Measurements from ENCODE around the gene ERVW-1. TPM values are rescaled to one million over a fixed set of nuclear protein-coding genes. Genes with fewer than 3 reads are reported as not detected.

Gene ERVW-1, protein sequence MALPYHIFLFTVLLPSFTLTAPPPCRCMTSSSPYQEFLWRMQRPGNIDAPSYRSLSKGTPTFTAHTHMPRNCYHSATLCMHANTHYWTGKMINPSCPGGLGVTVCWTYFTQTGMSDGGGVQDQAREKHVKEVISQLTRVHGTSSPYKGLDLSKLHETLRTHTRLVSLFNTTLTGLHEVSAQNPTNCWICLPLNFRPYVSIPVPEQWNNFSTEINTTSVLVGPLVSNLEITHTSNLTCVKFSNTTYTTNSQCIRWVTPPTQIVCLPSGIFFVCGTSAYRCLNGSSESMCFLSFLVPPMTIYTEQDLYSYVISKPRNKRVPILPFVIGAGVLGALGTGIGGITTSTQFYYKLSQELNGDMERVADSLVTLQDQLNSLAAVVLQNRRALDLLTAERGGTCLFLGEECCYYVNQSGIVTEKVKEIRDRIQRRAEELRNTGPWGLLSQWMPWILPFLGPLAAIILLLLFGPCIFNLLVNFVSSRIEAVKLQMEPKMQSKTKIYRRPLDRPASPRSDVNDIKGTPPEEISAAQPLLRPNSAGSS
- 0.09 TPM in 1 of 2 replicates, not detected in the other for total RNA-seq

GRCh38 chr7:92477681-92478080, at the start of gene ERVW-1:
ERVW-1 (minus strand) TSS chr7:92477946; CDS start chr7:92470381, 7,565 bp downstream.

DNA sequence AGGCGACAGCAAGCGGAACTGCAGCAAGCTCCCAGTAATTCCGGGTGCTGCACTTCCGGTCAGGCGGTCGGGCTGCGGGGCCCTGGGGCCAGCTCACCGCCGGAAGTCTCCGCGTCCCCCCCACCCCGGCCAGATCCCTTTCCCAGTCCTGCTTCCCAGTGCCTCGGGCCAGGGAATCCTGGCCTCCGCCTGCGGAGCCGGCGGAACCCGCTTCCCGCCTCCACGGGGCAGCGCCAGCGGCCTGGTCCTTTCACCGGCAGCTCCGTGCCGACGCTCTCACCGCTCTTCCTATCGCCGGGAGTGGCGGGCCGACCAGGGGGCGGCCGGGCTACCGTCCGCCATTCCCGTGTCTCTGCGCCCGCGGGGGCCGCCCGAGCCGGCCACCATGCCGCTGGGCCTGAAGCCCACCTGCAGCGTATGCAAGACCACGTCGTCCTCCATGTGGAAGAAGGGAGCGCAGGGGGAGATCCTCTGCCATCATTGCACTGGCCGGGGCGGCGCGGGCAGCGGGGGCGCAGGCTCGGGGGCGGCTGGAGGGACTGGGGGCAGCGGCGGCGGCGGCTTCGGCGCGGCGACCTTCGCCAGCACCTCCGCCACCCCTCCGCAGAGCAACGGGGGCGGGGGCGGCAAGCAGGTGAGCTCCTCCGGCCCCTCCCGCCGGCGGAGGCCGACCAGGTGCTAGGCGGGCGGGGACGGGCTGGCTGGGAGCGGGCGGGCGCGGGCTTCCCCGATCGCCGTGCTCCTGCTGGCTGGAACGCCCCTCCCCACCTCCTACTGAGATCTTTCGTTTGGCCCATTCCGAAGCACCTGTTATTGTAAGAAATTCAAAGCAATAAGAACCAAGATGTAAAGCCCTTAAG, 30.2 kb downstream of the ERVW-1 start, which contains the start of gene GATAD1:
Gene GATAD1 (plus strand): TSS at position 138 of the 860 bp plus-strand sequence. CDS start 248 bp downstream, at position 386.

Other genes with a start within 250 kb of the ERVW-1 start
- gene KRIT1, start 232.0 kb downstream of the ERVW-1 start, total RNA-seq, result 43.9 and 44.7 TPM in 2 replicates
- 44.7 and 56.4 TPM in 2 replicates for gene ANKIB1, start 232.0 kb downstream of the ERVW-1 start, total RNA-seq
- gene GATAD1, start 30.5 kb downstream of the ERVW-1 start, total RNA-seq, result 20.3 and 24.5 TPM in 2 replicates
- gene PEX1, start 50.6 kb upstream of the ERVW-1 start, total RNA-seq, result 15.6 and 22.0 TPM in 2 replicates
- gene RBM48, start 50.8 kb upstream of the ERVW-1 start, total RNA-seq, result 6.5 and 8.2 TPM in 2 replicates
- 10.7 and 13.6 TPM in 2 replicates for gene FAM133B, start 112.4 kb upstream of the ERVW-1 start, total RNA-seq